SW 1271 (cell line): Measurements from ENCODE around the gene PLXNA4.

ENCODE experiments used
- DNase-seq, 2 experiments: peaks; one replicate each; lab custom pipeline; 2025; lab: John Stamatoyannopoulos, UW

PLXNA4 gene

DNA sequence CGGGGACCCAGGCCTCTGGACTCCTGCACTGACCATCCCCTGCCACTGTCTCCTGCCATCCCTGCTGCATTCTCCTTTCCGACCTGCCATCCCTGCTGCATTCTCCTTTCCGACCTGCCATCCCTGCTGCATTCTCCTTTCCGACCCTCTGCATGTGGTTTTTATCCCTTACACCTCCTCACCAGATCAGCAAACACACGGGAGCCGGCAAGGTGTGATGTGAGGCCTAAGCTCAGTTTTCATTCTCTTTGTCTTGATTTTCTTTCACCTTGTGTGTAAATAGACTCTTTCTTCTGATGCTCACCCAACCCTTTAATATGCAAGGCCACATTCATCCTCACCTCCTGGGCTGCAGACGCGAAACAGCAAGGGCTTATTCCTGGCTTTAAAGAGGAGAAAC is 11.4 kb downstream of the PLXNA4 start:
- DNase-seq: no peak

DNA sequence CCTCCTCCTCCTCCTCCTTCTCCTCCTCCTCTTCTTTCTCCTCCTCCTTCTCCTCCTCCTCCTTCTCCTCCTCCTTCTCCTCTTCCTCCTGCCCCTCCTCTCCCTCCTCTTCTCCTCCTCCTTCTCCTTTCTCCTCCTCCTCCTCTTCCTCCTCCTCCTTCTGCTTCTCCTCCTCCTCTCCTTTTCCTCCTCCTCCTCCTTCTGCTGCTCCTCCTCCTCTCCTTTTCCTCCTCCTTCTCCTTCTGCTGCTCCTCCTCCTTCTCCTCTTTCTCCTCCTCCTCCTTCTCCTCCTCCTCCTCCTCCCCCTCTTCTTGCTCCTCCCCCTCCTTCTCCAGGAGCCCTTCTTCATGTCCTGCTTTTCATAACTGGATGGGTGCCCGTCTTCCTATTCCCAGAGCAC is 12.2 kb downstream of the PLXNA4 start:
- DNase-seq: no peak

DNA sequence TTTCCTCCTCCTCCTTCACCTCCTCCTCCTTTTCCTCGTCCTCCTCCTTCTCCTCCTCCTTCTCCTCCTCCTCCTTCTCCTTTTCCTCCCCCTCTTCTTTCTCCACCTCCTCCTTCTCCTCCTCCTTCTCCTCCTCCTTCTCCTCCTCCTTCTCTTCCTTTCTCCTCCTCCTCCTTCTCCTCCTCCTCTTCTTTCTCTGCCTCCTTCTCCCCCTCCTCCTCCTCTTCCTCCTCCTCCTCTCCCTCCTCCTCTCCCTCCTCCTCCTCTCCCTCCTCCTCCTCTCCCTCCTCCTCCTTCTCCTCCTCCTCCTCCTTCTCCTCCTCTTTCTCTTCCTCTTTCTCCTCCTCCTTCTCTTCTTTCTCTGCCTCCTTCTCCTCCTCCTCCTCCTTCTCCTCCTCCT is 13.6 kb downstream of the PLXNA4 start:
- no peak for DNase-seq

DNA sequence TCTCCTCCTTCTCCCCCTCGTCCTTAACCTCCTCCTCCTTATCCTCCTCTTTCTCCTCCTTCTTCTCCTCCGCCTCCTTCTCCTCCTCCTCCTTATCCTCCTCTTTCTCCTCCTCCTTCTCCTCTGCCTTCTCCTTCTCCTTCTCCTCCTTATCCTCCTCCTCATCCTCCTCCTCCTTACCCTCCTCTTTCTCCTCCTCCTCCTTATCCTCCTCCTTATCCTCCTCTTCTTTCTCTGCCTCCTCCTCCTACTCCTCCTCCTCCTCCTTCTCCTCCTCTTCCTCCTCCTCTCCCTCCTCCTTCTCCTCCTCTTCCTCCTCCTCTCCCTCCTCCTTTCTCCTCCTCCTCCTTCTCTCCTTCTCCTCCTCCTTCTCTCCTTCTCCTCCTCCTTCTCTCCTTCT is 14.5 kb downstream of the PLXNA4 start:
- no peak for DNase-seq

DNA sequence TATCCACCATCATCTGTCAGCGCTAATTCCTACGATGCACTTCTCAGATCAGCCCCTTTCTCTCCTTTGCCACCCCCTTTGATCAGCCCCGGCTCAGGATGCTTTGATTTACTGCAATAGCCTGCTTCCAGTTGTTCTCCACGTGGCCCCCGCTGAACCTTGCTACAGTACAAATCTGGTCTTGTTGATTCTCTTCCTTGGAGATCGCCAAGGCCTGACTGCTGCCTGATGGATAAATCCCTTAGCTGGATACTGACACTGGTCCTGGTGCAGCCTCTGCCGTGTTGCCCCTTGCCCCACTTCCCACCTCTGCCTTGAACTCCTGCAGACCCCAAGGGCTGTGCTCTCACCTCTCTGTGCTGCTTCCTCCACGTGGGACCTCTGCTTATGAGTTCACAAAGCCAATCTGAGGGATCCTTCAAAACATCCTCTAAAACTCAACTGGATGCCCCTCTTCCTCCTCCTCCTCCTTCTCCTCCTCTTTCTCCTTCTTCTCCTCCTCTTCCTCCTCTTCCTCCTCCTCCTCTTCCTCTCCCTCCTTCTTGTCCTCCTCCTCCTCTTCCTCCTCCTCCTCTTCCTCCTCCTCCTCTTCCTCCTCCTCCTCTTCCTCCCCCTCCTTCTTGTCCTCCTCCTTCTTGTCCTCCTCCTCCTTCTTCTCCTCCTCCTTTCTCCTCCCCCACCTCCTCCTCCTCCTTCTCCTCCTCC is 15.3 kb downstream of the PLXNA4 start:
- no peak for DNase-seq

DNA sequence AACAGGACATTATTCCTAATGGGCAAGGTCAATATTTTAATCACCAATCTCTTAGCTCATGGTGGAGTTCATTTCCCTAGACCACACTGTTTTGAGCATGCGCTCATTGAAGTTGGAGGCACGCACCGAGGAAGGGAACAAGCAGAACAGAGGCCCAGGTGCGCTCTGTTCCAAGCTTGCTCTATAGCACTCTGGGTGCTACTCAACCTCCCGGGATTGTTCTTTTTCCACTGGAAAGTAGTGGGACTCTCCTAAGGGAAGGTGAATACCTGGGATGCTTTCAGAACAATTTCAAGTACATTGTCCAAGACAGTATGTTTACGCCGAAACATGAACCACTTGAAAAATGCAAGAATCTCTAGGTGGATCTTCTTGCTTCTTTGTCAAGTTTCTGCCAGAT is 16.2 kb downstream of the PLXNA4 start:
- no peak for DNase-seq

DNA sequence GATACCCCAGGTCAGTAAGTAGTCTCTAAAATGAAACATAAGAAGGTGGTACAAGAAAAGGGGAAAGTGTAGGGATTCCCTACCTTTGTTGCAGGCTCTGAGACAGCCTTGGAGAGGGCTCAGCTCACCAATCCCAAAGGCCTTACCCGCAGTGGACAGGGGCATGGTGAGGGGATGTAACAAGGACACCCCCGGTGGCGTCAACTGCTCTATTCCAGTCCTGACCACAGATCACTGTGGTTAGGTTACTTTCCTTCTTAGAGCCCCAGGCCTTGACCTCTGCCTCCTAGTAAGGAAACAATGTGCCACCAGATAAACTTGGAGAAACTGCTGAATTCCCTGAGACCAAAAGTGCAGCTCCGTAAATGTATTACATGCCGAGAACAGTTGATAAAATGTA is 17.5 kb downstream of the PLXNA4 start:
- DNase-seq: no peak

DNA sequence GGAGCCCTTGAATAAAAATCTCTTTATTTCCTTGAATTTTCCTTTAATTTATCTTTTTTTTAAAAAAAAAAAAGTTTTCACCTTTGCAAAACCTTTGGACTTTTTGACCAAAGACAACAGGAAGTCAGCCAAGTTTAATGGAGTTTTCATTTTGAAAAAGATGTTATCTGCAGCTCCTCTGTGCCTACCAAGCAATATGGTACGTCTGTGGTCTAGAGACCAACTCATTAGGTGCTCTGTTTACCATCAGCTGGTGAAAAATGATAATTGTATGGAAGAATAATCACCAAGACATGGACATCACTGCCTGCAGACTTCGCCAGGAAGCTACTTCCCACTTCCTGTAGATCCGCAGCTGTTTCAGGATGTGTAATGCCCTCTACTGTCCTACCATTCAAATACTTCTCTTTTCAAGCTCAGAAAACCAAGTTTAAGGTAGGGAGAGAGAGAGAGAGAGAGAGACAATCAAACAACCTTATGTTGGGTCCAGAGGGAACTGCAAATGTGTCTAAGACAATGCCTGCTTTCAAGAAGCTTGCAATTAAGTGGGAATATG is 18.7 kb downstream of the PLXNA4 start:
- DNase-seq: peak in 1 of 2 experiments; percentile 4

DNA sequence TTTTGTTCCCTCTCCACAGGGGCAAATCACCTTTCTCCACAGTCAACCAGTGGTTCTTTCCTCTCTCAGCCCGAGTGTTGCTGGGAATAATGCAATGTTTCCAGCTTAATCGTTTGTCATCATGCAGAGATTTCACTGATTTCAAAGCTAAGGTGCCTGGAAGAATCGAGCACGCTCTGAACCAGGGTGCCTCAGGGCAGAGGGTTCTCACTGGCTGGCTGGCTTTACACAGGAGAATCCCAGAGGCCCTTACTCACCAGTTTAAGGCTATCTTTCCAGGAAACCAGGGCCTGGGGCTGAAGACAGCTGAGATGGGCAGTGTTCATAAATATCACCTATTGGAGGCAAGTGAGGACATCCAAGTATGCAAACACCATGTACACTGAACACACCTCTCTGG is 21.8 kb downstream of the PLXNA4 start:
- DNase-seq: no peak

DNA sequence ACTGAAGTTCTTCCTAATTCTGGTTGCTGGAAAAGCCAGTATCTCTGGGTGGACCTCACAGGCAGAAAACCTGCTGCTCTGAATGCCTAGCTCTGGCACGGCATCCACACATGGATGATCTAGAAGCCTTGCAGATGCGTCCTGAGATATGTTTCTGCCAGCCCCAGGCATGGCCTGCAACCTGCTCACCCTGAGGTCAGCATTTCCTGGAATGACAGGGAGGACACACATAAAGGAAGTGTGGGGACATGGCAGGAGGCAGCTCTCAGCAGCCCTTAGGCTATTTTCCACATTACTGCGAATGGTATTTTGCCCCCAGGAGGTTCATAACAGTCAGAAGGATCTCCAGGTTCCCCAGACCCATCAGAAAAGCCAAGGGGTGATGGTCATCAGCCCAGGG is 23.2 kb downstream of the PLXNA4 start:
- DNase-seq: no peak

DNA sequence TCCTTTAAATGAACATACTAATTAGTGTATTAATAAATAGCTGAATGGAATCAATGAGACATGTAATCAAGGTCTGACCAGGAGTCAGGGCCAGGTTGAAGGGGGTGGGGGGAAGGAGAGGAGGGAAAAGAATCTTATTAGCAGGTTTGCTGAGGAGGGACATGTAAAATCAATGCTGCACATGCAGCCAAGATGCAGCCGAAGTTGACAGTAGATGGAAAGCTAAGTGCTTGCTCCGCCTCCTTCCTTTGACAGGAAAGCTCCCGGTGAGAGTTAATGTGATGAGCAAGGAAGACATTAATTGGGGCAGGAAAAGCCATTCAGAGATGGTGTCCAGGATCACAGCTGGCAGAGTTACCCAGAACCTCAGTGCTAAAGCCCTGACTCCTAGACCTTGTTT is 24.4 kb downstream of the PLXNA4 start:
- DNase-seq: no peak

DNA sequence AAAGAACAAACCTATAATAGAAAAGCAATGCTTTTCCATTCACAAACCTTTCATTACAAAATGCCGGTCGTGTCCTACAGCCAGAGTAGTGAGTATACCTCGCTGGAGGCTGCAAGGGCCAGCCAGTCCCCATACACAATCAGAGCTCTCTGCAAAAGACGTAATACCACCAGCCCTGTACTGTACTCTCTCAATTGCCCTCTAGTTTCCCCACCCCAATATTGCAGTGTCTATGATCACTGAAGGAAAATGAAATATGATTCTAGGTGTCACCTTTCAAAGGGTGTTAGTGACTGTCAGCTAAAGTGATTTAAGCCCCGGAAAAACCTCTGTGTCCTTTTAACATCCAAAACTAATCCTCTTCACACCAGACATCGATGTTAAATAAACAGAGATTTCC is 24.8 kb downstream of the PLXNA4 start:
- DNase-seq: no peak

DNA sequence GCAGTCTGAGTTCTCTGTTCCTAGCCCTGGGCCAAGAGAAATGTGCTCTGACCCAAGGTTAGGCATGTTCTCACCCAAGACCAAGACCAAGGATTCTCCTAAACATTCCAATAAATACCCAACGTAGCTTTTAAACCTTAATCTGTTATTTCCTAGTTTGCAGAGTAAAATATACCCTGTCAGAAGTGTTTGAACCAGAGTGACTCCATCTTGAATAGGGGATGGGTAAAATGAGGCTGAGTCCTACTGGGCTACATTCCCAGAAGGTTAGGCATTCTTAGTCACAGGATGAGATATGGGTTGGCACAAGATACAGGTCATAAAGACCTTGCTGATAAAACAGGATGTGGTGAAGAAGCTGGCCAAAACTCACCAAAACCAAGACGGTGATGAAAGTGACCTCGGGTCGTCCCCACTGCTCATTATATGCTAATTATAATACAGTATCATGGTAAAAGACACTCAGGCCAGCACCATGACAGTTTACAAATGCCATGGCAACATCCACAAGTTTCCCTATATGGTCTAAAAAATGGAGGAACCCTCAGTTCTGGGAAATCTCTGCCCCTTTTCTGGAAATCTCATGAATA is 27.7 kb downstream of the PLXNA4 start:
- DNase-seq: peak in 1 of 2 experiments; percentile 31

DNA sequence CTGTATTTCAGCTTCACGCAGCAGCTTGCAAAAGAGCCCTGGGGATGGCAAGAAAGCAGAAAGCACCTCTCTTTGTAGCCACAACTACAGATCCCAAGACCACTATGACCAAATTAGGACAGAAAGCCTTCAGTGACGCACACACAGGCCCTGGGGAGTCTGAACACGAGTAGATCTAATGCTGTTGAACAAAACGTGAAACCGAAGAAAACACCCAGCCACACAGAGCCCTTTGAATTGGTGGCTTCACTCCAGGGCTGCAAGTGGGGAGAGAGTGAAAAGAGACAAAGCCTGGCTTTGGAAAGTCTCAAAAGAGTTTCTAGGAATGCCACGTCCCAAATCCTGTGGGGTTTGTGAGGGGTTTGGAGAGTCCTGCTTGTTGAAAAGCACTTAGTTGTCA is 28.4 kb downstream of the PLXNA4 start:
- DNase-seq: no peak

DNA sequence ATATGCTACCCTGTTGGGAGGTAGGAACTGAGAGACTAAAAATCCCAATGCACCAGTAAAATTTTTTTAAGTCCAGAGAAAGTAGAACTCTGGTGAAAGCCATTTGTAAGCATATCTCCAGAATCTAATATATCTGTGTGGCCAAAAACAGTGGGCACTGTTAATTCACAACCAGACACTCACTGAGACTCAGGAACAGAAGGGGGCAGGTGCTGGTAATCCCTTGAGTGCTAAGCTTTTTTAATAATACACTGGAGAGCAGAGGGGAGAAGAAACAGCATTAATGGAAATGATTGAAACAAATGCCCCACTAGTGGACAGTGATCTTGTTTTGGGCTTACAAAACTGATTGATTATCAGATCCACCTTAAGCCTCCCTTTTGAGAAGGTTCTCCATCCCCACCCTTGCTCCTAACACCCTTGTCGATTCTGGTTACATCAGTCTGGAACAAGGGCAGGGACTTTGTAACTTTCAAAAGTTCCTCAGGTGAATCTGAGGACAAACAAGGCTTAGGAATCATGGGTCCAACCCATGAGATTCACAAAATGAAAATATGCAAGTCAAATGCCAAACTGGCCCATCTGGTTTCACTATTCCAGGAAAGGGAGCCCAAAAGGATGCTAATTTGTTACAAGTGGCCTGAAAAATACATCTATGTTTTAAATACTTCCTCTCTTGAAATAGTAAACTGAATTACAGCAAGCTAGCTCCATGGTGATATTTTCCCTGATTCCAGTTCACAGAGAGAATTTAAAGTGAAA is 29.7 kb downstream of the PLXNA4 start:
- no peak for DNase-seq

DNA sequence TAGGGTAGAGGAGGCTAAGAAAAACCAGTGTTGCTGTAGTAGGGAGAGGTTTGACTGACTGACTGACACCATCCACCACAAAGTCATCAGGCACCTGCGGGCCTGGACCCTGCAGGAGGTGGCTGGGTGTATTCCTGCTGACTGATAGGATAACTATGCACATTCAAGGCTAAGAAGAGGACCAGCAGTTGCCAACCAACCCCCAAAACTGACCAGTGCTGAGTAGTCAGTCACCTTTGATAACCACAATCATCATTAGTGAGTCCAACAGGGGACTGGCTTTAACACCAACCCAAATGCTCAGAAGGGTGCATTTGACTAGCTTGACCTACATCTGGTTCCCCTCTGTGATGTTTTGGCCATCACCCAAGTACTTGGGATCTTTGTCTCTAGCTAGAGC is 30.5 kb downstream of the PLXNA4 start:
- DNase-seq: no peak

DNA sequence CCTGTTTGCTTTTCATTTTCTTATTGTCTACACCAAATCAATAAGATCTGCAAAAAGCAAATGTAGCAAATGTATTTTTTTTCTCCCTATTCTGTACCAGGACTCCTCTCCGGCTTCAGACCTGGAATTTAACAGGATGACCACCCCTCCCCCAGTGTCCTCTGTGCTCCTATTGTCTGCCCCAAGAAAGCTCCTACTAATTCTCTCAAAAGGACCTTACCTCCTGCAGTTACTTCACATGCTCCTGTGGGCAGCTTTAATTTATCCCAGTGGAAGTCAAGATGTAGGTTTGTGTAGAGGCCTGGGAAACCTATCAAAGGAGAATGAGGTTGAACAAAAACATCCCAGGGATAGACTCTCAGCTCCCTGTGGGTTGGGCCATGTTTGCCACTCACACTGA is 31.3 kb downstream of the PLXNA4 start:
- no peak for DNase-seq

DNA sequence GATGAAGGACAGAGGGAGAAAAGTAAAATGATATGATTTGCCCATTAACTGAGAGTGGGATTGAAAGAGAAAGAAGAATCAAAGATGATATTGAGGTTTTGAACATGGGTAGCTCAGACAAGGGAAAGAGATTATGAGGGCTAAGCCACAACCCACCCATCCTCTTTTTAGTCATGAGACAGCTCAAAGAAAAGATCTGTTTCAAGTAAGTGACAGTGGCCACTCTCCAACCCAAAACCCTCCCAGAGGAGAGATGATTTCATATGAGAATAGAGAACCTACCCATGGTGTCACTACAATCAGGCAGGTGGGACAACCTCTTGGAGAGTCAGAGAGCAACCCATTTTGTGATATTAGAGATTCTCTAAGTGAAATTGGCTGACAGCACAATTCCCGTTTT is 32.2 kb downstream of the PLXNA4 start:
- DNase-seq: no peak

DNA sequence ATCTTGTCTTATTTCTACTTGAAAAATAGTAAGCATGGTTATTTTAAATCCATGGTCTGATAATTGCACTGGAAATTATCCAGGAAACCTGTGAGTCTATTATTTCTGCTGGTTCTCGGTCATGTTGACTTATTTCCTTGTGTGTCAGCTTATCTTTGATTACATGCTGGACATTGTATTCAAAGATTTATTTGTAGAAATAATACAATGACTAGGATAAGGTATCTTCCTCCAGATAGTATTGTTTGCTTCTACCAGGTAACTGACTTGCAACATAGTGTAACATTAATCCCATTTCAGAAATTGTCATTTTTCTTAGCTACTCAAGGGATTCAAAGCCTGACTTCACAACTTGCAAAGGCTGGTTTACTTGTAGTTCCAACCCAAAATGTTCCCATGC is 33.4 kb downstream of the PLXNA4 start:
- no peak for DNase-seq

DNA sequence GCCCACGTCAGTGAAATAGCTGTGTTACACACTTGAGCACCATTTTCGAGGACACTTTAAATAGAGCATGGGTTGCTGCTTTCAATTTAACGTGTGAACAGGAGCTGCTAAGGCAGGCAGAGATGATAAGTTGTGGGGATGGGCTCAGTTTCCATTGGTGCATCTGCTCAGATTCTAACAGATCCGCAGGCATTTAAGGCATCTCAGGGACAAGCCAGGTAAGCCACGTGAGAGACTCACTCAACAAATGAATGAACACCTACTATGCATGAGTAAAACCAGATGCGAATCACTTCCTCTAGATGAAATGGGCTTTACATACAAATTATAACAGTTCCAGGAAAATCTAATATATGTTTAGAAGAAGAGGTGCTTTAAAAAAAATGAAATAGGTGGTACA is 34.6 kb downstream of the PLXNA4 start:
- no peak for DNase-seq

DNA sequence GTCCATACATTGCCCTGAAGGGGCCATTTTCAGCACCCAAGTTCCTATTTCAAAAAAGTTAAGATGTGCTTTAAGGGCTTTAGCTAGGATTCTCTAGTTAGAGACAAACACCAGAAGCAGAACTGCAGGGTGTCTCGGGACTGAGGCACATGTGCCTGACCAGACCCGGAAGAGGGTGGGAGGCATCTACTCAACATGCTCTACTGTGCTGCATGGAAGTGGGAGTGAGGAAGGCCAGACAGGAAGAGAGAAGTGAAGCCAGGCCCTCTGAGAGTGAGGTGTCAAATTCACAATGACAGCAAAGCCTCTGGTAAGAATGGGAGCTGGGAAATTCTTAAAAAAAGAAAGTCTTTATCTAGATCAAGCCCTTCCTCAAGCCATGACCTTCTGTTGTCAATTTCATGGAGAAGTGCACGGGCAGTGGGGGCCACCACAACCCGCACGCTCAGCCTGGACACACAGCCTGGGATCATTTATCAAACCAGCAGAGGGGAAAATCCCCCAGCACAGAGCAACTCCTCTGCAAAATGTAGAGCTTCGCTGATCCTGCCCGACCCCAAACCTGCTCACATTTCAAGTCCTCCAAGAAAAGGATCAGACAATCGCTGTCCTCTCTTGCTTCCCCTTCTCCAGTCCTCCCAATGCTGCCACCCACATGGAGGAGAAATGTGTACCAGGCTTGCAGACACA is 38.7 kb downstream of the PLXNA4 start:
- DNase-seq: no peak

DNA sequence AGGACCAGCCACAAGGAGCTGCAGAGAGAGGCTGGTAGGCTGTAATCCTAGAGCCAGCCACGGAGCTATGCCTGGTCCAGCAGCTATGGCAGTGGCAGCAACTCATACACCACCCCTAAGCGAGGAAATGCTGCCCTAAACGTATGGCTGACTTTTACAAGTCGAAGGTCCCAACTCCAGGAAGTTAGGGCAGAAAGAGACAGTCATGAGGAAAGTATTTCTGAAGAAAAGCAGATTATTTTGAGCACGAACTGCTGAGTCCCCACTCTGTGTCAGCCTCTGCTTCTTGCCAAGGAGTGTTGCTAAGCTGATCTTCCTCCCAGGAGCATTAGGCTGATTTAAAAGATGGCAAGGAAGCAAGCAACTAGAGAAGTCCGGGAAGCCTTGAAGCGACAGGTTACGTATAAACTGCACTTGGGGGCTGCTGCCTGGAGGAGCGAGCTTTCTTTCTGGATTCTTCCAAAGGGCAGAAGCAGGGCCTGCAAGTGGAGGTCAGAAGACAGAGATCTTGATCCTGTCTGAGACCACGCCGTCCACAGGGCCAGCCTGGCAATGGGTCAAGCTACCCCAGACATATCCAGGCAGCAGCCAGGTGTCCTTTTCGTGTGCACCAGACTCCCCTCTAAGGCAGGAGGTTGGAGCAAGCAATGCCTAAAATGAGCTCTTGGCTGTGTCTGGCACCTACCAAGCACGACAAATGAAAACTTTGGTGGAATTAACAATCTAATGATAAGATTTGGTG is 39.4 kb downstream of the PLXNA4 start:
- DNase-seq: no peak
